HCT116 (cell line): Measurements from ENCODE around the gene SLC10A3.

Experiments
- EZH2phosphoT487 ChIP-seq: fragments of 200-600 bp; IDR thresholded peaks from 2 replicates; pipeline ENCODE4 v1.6.1; 2018; ENCODE audit warnings: antibody characterized with exemption, borderline replicate concordance
- POLR2A ChIP-seq: IDR thresholded peaks from 2 replicates; pipeline ENCODE4 v1.7.0; 2011; ENCODE audit warnings: borderline replicate concordance; ENCODE audit not compliant: insufficient read depth, insufficient read length; ENCODE audit errors: extremely low read depth
- POLR2AphosphoS5 ChIP-seq: IDR thresholded peaks from 2 replicates; pipeline ENCODE4 v1.6.1; 2011; ENCODE audit warnings: mild to moderate bottlenecking, low read depth, low read length, moderate library complexity
- TF ChIP-seq, protein P1 (sequence below): IDR thresholded peaks from 2 replicates; pipeline ENCODE4 v1.6.1; 2011; ENCODE audit warnings: mild to moderate bottlenecking, low read length, moderate library complexity; ENCODE audit not compliant: insufficient replicate concordance; ENCODE audit errors: extremely low read depth
- TF ChIP-seq, protein P2 (sequence below): IDR thresholded peaks from 2 replicates; pipeline ENCODE4 v1.6.1; 2012
- TF ChIP-seq, protein P3 (sequence below), 3 experiments: fragments of 200-600 bp in 1 of 3; sonication (generic) in 1 of 3; IDR thresholded peaks in 2 of 3; conservative IDR thresholded peaks in 1 of 3; 2 replicates each; pipeline ENCODE4 v1.5.1; 2012 to 2017; ENCODE audit warnings: low read depth in 2 of 3, low read length in 2 of 3, antibody characterized with exemption in 1 of 3, borderline replicate concordance in 1 of 3, control low read depth in 1 of 3, mild to moderate bottlenecking in 1 of 3, mixed read lengths in 1 of 3, mixed run types in 1 of 3, moderate library complexity in 1 of 3; ENCODE audit not compliant: insufficient read depth in 1 of 3
- TF ChIP-seq, protein P4 (sequence below): IDR thresholded peaks from 2 replicates; pipeline ENCODE4 v1.6.1; 2012

DNA sequence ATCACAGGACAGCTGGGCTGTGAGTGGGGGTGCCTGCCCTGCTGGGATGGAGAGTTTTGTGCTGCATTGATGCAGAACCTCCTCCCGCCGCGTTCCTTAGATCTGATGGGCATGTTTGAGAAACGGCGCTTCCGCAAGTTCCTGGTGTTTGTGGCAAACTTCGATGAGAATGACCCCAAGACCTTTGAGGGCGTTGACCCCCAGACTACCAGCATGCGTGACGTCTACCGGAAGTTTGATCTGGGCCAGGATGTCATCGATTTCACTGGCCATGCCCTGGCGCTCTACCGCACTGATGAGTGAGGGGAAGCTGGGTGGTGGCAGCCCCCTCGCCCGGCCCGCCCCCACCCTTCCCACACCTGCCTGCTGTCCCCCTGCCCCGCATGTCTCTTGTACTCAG, 50.6 kb downstream of the SLC10A3 start:
- TF ChIP-seq, protein P1, sequence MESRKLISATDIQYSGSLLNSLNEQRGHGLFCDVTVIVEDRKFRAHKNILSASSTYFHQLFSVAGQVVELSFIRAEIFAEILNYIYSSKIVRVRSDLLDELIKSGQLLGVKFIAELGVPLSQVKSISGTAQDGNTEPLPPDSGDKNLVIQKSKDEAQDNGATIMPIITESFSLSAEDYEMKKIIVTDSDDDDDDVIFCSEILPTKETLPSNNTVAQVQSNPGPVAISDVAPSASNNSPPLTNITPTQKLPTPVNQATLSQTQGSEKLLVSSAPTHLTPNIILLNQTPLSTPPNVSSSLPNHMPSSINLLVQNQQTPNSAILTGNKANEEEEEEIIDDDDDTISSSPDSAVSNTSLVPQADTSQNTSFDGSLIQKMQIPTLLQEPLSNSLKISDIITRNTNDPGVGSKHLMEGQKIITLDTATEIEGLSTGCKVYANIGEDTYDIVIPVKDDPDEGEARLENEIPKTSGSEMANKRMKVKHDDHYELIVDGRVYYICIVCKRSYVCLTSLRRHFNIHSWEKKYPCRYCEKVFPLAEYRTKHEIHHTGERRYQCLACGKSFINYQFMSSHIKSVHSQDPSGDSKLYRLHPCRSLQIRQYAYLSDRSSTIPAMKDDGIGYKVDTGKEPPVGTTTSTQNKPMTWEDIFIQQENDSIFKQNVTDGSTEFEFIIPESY = no peak
- TF ChIP-seq, protein P2, sequence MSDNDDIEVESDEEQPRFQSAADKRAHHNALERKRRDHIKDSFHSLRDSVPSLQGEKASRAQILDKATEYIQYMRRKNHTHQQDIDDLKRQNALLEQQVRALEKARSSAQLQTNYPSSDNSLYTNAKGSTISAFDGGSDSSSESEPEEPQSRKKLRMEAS = no peak
- TF ChIP-seq, protein P3, sequence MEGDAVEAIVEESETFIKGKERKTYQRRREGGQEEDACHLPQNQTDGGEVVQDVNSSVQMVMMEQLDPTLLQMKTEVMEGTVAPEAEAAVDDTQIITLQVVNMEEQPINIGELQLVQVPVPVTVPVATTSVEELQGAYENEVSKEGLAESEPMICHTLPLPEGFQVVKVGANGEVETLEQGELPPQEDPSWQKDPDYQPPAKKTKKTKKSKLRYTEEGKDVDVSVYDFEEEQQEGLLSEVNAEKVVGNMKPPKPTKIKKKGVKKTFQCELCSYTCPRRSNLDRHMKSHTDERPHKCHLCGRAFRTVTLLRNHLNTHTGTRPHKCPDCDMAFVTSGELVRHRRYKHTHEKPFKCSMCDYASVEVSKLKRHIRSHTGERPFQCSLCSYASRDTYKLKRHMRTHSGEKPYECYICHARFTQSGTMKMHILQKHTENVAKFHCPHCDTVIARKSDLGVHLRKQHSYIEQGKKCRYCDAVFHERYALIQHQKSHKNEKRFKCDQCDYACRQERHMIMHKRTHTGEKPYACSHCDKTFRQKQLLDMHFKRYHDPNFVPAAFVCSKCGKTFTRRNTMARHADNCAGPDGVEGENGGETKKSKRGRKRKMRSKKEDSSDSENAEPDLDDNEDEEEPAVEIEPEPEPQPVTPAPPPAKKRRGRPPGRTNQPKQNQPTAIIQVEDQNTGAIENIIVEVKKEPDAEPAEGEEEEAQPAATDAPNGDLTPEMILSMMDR (IDR thresholded peaks at IDR 0.05 in 2 of 3, conservative IDR thresholded peaks at IDR 0.05 in 1 of 3; ENCODE audit: borderline replicate concordance in 1 of 3, insufficient read depth in 1 of 3, low read depth in 2 of 3, low read length in 2 of 3) = no peak
- TF ChIP-seq EZH2phosphoT487 (no peak), POLR2A (no peak), POLR2AphosphoS5 (no peak)
- TF ChIP-seq, protein P4, sequence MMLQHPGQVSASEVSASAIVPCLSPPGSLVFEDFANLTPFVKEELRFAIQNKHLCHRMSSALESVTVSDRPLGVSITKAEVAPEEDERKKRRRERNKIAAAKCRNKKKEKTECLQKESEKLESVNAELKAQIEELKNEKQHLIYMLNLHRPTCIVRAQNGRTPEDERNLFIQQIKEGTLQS = no peak
